Cardiac fibroblast (primary cell): ENCODE results near the gene SCN5A.

Source experiments
- DNase-seq, 2 donors: peaks; one replicate each; pipeline versions ENCODE4 v3.0.0 to v3.0.0-alpha.2; 2010; ENCODE audit warnings: low read depth in 2 of 2
- H3K4me3 ChIP-seq, 2 donors: replicated peaks in 1 of 2; 1 replicate in 1 of 2; 2 replicates in 1 of 2; pipeline ENCODE4 v1.5.1; 2011; ENCODE audit warnings: low read depth in 2 of 2, low read length in 2 of 2, mild to moderate bottlenecking in 2 of 2, moderate library complexity in 1 of 2
- CTCF ChIP-seq: IDR thresholded peaks from one replicate; pipeline ENCODE4 v1.5.1; 2011; ENCODE audit warnings: low read depth, mild to moderate bottlenecking, low read length, inconsistent platforms

SCN5A gene

GRCh38 chr3:38653685-38654537 is 4.4 kb upstream of the SCN5A start:
- no peak for DNase-seq
- no peak for TF ChIP-seq CTCF

GRCh38 chr3:38652934-38653333 is 3.4 kb upstream of the SCN5A start:
- H3K4me3 ChIP-seq = no peak overlapping the region
- TF ChIP-seq CTCF = no peak
- DNase-seq = no peak

More at GRCh38 chr3:38653685-38654537, 4.4 kb upstream of the SCN5A start:
- H3K4me3 ChIP-seq = no peak overlapping the region

GRCh38 chr3:38651153-38651789 is 1.8 kb upstream of the SCN5A start:
- DNase-seq = peak; percentile 61 to 62
- TF ChIP-seq CTCF = peak; percentile 99
- H3K4me3 ChIP-seq = no peak overlapping the region

GRCh38 chr3:38650248-38650951 is 913 bp upstream of the SCN5A start:
- no peak overlapping the region for H3K4me3 ChIP-seq
- TF ChIP-seq CTCF = no peak
- DNase-seq = peak in 1 of 2 donors; percentile 5

GRCh38 chr3:38648659-38649499 is 608 bp downstream of the SCN5A start:
- TF ChIP-seq CTCF = no peak
- H3K4me3 ChIP-seq = peak overlapping the region; percentile 26 to 61
- DNase-seq = no peak

- no peak for TF ChIP-seq CTCF
Measured at GRCh38 chr3:38648024-38648658, 1.3 kb downstream of the SCN5A start.

More at GRCh38 chr3:38648024-38648658, 1.3 kb downstream of the SCN5A start:
- no peak for DNase-seq
- H3K4me3 ChIP-seq = peak overlapping the region in 1 of 2 donors; percentile 61
